Measurements from ENCODE around the gene PAX8. TPM values are rescaled to one million over a fixed set of nuclear protein-coding genes. Genes with fewer than 3 reads are reported as not detected.
"Not testable (repeated sequence)": the region's sequence is repeated elsewhere in the genome, so short reads cannot be mapped to it uniquely, and the experiment has no call there.

PAX8 gene
- total and polyA plus RNA-seq, 2 of the 13 experiments (the other 11 are each of a cell fraction or from before 2014, with no cell fraction given) = 1.5 to 8.8 TPM

DNA sequence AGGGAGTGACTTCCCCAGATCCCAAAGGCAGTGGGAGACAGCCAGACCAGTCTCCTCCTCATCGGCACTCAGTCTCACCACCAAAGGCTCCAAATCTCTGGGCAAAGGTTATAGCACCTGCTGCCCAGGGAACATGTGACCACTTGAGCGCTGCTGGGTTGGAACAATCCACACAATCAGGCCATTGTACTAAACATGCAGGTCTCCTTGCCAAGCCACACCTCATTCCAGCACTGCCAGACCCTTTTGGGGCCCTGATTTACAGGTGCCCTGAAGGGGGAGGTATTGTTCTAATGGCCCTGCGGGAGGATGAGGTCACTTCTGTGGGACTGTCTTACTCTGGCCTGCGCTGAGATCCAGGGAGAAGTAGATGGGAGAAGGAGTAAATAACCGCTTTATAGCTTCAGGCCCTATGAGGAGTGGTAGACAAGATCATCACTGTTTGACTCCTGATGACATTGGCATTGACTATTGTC, 10.0 kb upstream of the PAX8 start (continued):
- TF ChIP-seq, protein P1, sequence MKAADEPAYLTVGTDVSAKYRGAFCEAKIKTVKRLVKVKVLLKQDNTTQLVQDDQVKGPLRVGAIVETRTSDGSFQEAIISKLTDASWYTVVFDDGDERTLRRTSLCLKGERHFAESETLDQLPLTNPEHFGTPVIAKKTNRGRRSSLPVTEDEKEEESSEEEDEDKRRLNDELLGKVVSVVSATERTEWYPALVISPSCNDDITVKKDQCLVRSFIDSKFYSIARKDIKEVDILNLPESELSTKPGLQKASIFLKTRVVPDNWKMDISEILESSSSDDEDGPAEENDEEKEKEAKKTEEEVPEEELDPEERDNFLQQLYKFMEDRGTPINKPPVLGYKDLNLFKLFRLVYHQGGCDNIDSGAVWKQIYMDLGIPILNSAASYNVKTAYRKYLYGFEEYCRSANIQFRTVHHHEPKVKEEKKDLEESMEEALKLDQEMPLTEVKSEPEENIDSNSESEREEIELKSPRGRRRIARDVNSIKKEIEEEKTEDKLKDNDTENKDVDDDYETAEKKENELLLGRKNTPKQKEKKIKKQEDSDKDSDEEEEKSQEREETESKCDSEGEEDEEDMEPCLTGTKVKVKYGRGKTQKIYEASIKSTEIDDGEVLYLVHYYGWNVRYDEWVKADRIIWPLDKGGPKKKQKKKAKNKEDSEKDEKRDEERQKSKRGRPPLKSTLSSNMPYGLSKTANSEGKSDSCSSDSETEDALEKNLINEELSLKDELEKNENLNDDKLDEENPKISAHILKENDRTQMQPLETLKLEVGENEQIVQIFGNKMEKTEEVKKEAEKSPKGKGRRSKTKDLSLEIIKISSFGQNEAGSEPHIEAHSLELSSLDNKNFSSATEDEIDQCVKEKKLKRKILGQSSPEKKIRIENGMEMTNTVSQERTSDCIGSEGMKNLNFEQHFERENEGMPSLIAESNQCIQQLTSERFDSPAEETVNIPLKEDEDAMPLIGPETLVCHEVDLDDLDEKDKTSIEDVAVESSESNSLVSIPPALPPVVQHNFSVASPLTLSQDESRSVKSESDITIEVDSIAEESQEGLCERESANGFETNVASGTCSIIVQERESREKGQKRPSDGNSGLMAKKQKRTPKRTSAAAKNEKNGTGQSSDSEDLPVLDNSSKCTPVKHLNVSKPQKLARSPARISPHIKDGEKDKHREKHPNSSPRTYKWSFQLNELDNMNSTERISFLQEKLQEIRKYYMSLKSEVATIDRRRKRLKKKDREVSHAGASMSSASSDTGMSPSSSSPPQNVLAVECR (CRISPR knock-in tag; IDR thresholded peaks at IDR 0.05; ENCODE audit: borderline replicate concordance) = peak; percentile 16; the same call in 1 of the 2 replicates
- TF ChIP-seq HNF4A (CRISPR knock-in tag; IDR thresholded peaks at IDR 0.05) (peak; percentile 68), SOX13 (IDR thresholded peaks at IDR 0.05) (peak; percentile 72), SOX13 (CRISPR knock-in tag; conservative IDR thresholded peaks at IDR 0.05 in 1 of 2, IDR thresholded peaks at IDR 0.05 in 1 of 2) (peak in 1 of 2 experiments; percentile 94; a peak in 2 of 4 replicates), FOSL2 (CRISPR knock-in tag; IDR thresholded peaks at IDR 0.05) (peak; percentile 55), IRF2 (CRISPR knock-in tag; IDR thresholded peaks at IDR 0.05) (0 out of 2 replicates have a peak, but pooled peaks have one; percentile 31), STAG1 (CRISPR knock-in tag; IDR thresholded peaks at IDR 0.05) (0 out of 2 replicates have a peak, but pooled peaks have one; percentile 16), CREB1 (CRISPR knock-in tag; IDR thresholded peaks at IDR 0.05) (peak; percentile 37; the same call in 1 of the 2 replicates), TAF1 (CRISPR knock-in tag; IDR thresholded peaks at IDR 0.05) (0 out of 2 replicates have a peak, but pooled peaks have one; percentile 23), ZFP1 (CRISPR knock-in tag; IDR thresholded peaks at IDR 0.05) (0 out of 2 replicates have a peak, but pooled peaks have one; percentile 24), GFI1 (CRISPR knock-in tag; IDR thresholded peaks at IDR 0.05; ENCODE audit: borderline replicate concordance) (peak; percentile 49; the same call in 1 of the 2 replicates), SOX5 (CRISPR knock-in tag; IDR thresholded peaks at IDR 0.05; ENCODE audit: borderline replicate concordance) (peak; percentile 96), ZNF121 (CRISPR knock-in tag; IDR thresholded peaks at IDR 0.05) (peak; percentile 71; the same call in 1 of the 2 replicates), SOX6 (CRISPR knock-in tag; IDR thresholded peaks at IDR 0.05) (peak; percentile 91), ZNF644 (CRISPR knock-in tag; IDR thresholded peaks at IDR 0.05; ENCODE audit: low read depth) (peak; percentile 81)
- TF ChIP-seq, protein P2, sequence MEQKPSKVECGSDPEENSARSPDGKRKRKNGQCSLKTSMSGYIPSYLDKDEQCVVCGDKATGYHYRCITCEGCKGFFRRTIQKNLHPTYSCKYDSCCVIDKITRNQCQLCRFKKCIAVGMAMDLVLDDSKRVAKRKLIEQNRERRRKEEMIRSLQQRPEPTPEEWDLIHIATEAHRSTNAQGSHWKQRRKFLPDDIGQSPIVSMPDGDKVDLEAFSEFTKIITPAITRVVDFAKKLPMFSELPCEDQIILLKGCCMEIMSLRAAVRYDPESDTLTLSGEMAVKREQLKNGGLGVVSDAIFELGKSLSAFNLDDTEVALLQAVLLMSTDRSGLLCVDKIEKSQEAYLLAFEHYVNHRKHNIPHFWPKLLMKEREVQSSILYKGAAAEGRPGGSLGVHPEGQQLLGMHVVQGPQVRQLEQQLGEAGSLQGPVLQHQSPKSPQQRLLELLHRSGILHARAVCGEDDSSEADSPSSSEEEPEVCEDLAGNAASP (CRISPR knock-in tag; IDR thresholded peaks at IDR 0.05; ENCODE audit: borderline replicate concordance) = 0 out of 2 replicates have a peak, but pooled peaks have one; percentile 25
- TF ChIP-seq CREB1, SOX6 (IDR thresholded peaks at IDR 0.05): not testable (repeated sequence)
- TF ChIP-seq, protein P3, sequence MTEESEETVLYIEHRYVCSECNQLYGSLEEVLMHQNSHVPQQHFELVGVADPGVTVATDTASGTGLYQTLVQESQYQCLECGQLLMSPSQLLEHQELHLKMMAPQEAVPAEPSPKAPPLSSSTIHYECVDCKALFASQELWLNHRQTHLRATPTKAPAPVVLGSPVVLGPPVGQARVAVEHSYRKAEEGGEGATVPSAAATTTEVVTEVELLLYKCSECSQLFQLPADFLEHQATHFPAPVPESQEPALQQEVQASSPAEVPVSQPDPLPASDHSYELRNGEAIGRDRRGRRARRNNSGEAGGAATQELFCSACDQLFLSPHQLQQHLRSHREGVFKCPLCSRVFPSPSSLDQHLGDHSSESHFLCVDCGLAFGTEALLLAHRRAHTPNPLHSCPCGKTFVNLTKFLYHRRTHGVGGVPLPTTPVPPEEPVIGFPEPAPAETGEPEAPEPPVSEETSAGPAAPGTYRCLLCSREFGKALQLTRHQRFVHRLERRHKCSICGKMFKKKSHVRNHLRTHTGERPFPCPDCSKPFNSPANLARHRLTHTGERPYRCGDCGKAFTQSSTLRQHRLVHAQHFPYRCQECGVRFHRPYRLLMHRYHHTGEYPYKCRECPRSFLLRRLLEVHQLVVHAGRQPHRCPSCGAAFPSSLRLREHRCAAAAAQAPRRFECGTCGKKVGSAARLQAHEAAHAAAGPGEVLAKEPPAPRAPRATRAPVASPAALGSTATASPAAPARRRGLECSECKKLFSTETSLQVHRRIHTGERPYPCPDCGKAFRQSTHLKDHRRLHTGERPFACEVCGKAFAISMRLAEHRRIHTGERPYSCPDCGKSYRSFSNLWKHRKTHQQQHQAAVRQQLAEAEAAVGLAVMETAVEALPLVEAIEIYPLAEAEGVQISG (CRISPR knock-in tag; IDR thresholded peaks at IDR 0.05) = 0 out of 2 replicates have a peak, but pooled peaks have one; percentile 17
- TF ChIP-seq, protein P4, sequence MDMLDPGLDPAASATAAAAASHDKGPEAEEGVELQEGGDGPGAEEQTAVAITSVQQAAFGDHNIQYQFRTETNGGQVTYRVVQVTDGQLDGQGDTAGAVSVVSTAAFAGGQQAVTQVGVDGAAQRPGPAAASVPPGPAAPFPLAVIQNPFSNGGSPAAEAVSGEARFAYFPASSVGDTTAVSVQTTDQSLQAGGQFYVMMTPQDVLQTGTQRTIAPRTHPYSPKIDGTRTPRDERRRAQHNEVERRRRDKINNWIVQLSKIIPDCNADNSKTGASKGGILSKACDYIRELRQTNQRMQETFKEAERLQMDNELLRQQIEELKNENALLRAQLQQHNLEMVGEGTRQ (IDR thresholded peaks at IDR 0.05; ENCODE audit: low read depth, low read length) = peak; percentile 81
- TF ChIP-seq, protein P4 (CRISPR knock-in tag; IDR thresholded peaks at IDR 0.05; ENCODE audit: borderline replicate concordance) = peak; percentile 78; the same call in 1 of the 2 replicates
